ENCODE measurements around the gene SPRYD4. TPM values are rescaled to one million over a fixed set of nuclear protein-coding genes. Genes with fewer than 3 reads are reported as not detected.

SPRYD4 gene
- total RNA-seq (5.3 TPM), polyA plus RNA-seq (1 to 10 TPM in 3 of 4 donors, under 1 TPM in 1; 0.64 to 2.0 (median 1.5) TPM)

DNA sequence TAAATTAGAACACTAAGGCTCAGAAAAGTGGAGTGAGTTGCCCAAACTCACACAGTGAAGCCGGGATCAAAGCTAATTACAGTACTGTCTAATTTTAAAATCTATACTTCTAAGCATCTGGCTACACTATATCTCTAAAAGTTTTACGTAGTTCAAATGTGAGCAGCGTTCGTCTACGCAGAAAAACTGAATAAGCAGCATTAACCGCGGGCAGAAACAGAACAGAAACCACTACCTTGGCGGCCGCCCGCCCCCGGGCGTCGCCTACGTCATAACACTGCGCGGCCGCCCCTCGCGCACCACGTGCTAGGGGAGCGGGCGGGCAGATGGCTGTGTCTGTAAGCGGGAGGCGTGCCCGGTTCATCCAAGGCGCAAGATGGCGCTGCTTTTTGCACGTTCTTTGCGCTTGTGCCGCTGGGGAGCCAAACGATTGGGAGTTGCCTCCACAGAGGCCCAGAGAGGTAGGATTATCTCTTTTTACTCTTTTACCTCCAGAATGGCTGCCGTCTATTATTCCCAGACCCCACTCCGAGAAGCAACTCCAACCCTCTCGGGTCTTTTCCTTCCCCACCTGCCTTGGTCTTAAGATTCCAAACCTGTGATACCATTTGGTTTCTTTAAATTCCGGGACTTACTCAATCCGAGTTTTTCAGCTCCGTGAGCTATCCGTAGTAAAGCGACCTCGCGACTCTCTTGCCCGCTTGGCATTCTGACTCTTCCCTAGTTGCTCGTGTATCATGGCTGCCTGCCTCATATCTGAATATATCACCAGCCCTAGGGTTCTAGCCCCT lies at the start of gene SPRYD4:
TSS of gene SPRYD4 (plus strand) at position 363 of the 791 bp plus-strand sequence. CDS start at position 377, 14 bp downstream.
- H3K4me3 ChIP-seq (ENCODE audit: low read depth, low read length): peak within 1 kb of the TSS; percentile 100
- peak within 1 kb of the TSS; percentile 98 to 99 (median 99) for H3K27ac Mint-ChIP-seq
- peaks cover 10 to 43% (median 24%) of the 10 kb centered on the region in 4 donors for H3K4me1 Mint-ChIP-seq

GRCh38 chr12:56420411-56420810 lies 48.0 kb upstream of the SPRYD4 start:
- Histone ChIP-seq H3K27me3 (ENCODE audit: control insufficient read depth, insufficient read depth, low read length) (no peaks in the 10 kb centered on the region), H3K4me1 (ENCODE audit: control insufficient read depth, insufficient read depth, low read length, poor library complexity, severe bottlenecking) (peaks cover 5% of the 10 kb centered on the region), H3K4me3 (ENCODE audit: low read depth, low read length) (no peak overlapping the region), H3K9me3 (ENCODE audit: control insufficient read depth in 2 of 2, low read length in 2 of 2) (no peaks in the 10 kb centered on the region), H3K27ac (ENCODE audit: insufficient read depth, low read length, poor library complexity, severe bottlenecking) (no peak overlapping the region), H3K36me3 (ENCODE audit: control insufficient read depth, insufficient read depth, low read length) (peaks cover 30% of the 10 kb centered on the region)
- no peak for ATAC-seq (ENCODE audit: low read depth in 2 of 2)
- no peak overlapping the region for H3K27ac Mint-ChIP-seq
- no peak for DNase-seq
- no peak overlapping the region for H3K4me3 Mint-ChIP-seq
- peaks cover 27% of the 10 kb centered on the region for H3K36me3 Mint-ChIP-seq
- H3K9me3 Mint-ChIP-seq: no peaks in the 10 kb centered on the region
- H3K27me3 Mint-ChIP-seq: no peaks in the 10 kb centered on the region
- peaks cover 4 to 9% (median 5%) of the 10 kb centered on the region in 4 donors for H3K4me1 Mint-ChIP-seq

More for the DNA sequence above, at the start of gene SPRYD4:
- Mint-ChIP-seq H3K27me3 (no peaks in the 10 kb centered on the region), H3K9me3 (no peaks in the 10 kb centered on the region), H3K36me3 (peaks cover 7% of the 10 kb centered on the region), H3K4me3 (peak within 1 kb of the TSS; percentile 95 to 99 (median 97))
- peak; percentile 97 for ATAC-seq (ENCODE audit: low read depth in 2 of 2)
- peak; percentile 92 to 97 (median 95) for DNase-seq
- Histone ChIP-seq H3K9me3 (ENCODE audit: control insufficient read depth in 2 of 2, low read length in 2 of 2) (no peaks in the 10 kb centered on the region), H3K27me3 (ENCODE audit: control insufficient read depth, insufficient read depth, low read length) (no peaks in the 10 kb centered on the region), H3K4me1 (ENCODE audit: control insufficient read depth, insufficient read depth, low read length, poor library complexity, severe bottlenecking) (peaks cover 28% of the 10 kb centered on the region), H3K27ac (ENCODE audit: insufficient read depth, low read length, poor library complexity, severe bottlenecking) (peak within 1 kb of the TSS; percentile 95), H3K36me3 (ENCODE audit: control insufficient read depth, insufficient read depth, low read length) (peaks cover 4% of the 10 kb centered on the region)

- Mint-ChIP-seq H3K27me3 (no peaks in the 10 kb centered on the region), H3K27ac (peak overlapping the region; percentile 12 to 78 (median 26)), H3K4me1 (peaks cover 4 to 9% (median 5%) of the 10 kb centered on the region in 4 donors), H3K36me3 (peaks cover 23% of the 10 kb centered on the region), H3K9me3 (no peaks in the 10 kb centered on the region), H3K4me3 (no peak overlapping the region)
- ATAC-seq (ENCODE audit: low read depth in 2 of 2): peak; percentile 47 to 50
- Histone ChIP-seq H3K4me1 (ENCODE audit: control insufficient read depth, insufficient read depth, low read length, poor library complexity, severe bottlenecking) (peaks cover 6% of the 10 kb centered on the region), H3K27ac (ENCODE audit: insufficient read depth, low read length, poor library complexity, severe bottlenecking) (no peak overlapping the region), H3K36me3 (ENCODE audit: control insufficient read depth, insufficient read depth, low read length) (peaks cover 31% of the 10 kb centered on the region), H3K27me3 (ENCODE audit: control insufficient read depth, insufficient read depth, low read length) (no peaks in the 10 kb centered on the region), H3K4me3 (ENCODE audit: low read depth, low read length) (no peak overlapping the region), H3K9me3 (ENCODE audit: control insufficient read depth in 2 of 2, low read length in 2 of 2) (no peaks in the 10 kb centered on the region)
- peak in 1 of 3 donors; percentile 14 for DNase-seq
Measured at GRCh38 chr12:56425193-56425592, 43.2 kb upstream of the SPRYD4 start.

- H3K4me1 Mint-ChIP-seq: peaks cover 4 to 9% (median 5%) of the 10 kb centered on the region in 4 donors
- peaks cover 6% of the 10 kb centered on the region for H3K4me1 ChIP-seq (ENCODE audit: control insufficient read depth, insufficient read depth, low read length, poor library complexity, severe bottlenecking)
- no peaks in the 10 kb centered on the region for H3K9me3 Mint-ChIP-seq
- ATAC-seq (ENCODE audit: low read depth in 2 of 2) (no peak), DNase-seq (no peak)
- no peaks in the 10 kb centered on the region for H3K9me3 ChIP-seq (ENCODE audit: control insufficient read depth in 2 of 2, low read length in 2 of 2)
- H3K36me3 Mint-ChIP-seq: peaks cover 16% of the 10 kb centered on the region
- H3K4me3 ChIP-seq (ENCODE audit: low read depth, low read length): no peak overlapping the region
- H3K27me3 ChIP-seq (ENCODE audit: control insufficient read depth, insufficient read depth, low read length): no peaks in the 10 kb centered on the region
- no peak overlapping the region for H3K27ac ChIP-seq (ENCODE audit: insufficient read depth, low read length, poor library complexity, severe bottlenecking)
- peaks cover 31% of the 10 kb centered on the region for H3K36me3 ChIP-seq (ENCODE audit: control insufficient read depth, insufficient read depth, low read length)
- H3K27me3 Mint-ChIP-seq: no peaks in the 10 kb centered on the region
- no peak overlapping the region for H3K4me3 Mint-ChIP-seq
- H3K27ac Mint-ChIP-seq: no peak overlapping the region
Measured at GRCh38 chr12:56425940-56426438, 42.4 kb upstream of the SPRYD4 start.

DNA sequence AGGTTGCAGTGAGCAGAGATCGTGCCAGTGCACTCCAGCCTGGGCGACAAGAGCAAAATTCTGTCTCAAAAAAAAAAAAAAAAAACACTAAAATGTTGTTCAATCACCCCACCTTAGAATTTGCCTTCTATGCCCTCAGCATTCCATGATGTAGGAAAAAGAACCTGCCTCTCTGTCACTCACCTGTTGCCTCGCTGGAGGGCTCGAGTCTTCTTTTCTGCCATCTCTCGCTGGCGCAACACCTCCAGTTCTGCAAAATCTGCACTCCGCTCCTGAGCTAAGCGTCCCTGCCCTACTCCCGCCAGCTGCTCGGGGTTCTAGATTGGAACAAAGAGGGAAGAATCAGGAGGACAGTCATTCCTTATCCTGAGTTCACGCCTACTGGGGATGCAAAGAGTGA lies 37.1 kb upstream of the SPRYD4 start:
- Mint-ChIP-seq H3K27me3 (no peaks in the 10 kb centered on the region), H3K9me3 (no peaks in the 10 kb centered on the region), H3K36me3 (peaks cover 7% of the 10 kb centered on the region), H3K4me3 (no peak overlapping the region), H3K27ac (peak overlapping the region in 1 of 3 donors; percentile 75), H3K4me1 (peaks cover 0 to 5% (median 0%) of the 10 kb centered on the region in 4 donors)
- no peak overlapping the region for H3K4me3 ChIP-seq (ENCODE audit: low read depth, low read length)
- no peak overlapping the region for H3K27ac ChIP-seq (ENCODE audit: insufficient read depth, low read length, poor library complexity, severe bottlenecking)
- ATAC-seq (ENCODE audit: low read depth in 2 of 2) (no peak), DNase-seq (no peak)
- no peaks in the 10 kb centered on the region for H3K4me1 ChIP-seq (ENCODE audit: control insufficient read depth, insufficient read depth, low read length, poor library complexity, severe bottlenecking)
- no peaks in the 10 kb centered on the region for H3K27me3 ChIP-seq (ENCODE audit: control insufficient read depth, insufficient read depth, low read length)
- no peaks in the 10 kb centered on the region for H3K9me3 ChIP-seq (ENCODE audit: control insufficient read depth in 2 of 2, low read length in 2 of 2)
- peaks cover 15% of the 10 kb centered on the region for H3K36me3 ChIP-seq (ENCODE audit: control insufficient read depth, insufficient read depth, low read length)

- Histone ChIP-seq H3K9me3 (ENCODE audit: control insufficient read depth in 2 of 2, low read length in 2 of 2) (no peaks in the 10 kb centered on the region), H3K4me1 (ENCODE audit: control insufficient read depth, insufficient read depth, low read length, poor library complexity, severe bottlenecking) (no peaks in the 10 kb centered on the region), H3K4me3 (ENCODE audit: low read depth, low read length) (no peak overlapping the region), H3K27me3 (ENCODE audit: control insufficient read depth, insufficient read depth, low read length) (no peaks in the 10 kb centered on the region), H3K27ac (ENCODE audit: insufficient read depth, low read length, poor library complexity, severe bottlenecking) (no peak overlapping the region), H3K36me3 (ENCODE audit: control insufficient read depth, insufficient read depth, low read length) (peaks cover 15% of the 10 kb centered on the region)
- Mint-ChIP-seq H3K27me3 (no peaks in the 10 kb centered on the region), H3K27ac (peak overlapping the region in 2 of 3 donors; percentile 25 to 75), H3K9me3 (no peaks in the 10 kb centered on the region), H3K4me3 (no peak overlapping the region), H3K36me3 (peaks cover 7% of the 10 kb centered on the region), H3K4me1 (peaks cover 0 to 5% (median 0%) of the 10 kb centered on the region in 4 donors)
- ATAC-seq (ENCODE audit: low read depth in 2 of 2) (no peak), DNase-seq (no peak)
Measured at GRCh38 chr12:56431850-56432249, 36.5 kb upstream of the SPRYD4 start.

GRCh38 chr12:56434828-56435227 lies 33.5 kb upstream of the SPRYD4 start:
- no peaks in the 10 kb centered on the region for H3K27me3 ChIP-seq (ENCODE audit: control insufficient read depth, insufficient read depth, low read length)
- H3K9me3 Mint-ChIP-seq: no peaks in the 10 kb centered on the region
- no peak overlapping the region for H3K4me3 ChIP-seq (ENCODE audit: low read depth, low read length)
- no peak overlapping the region for H3K27ac ChIP-seq (ENCODE audit: insufficient read depth, low read length, poor library complexity, severe bottlenecking)
- no peak for ATAC-seq (ENCODE audit: low read depth in 2 of 2)
- H3K9me3 ChIP-seq (ENCODE audit: control insufficient read depth in 2 of 2, low read length in 2 of 2): no peaks in the 10 kb centered on the region
- H3K4me1 Mint-ChIP-seq: peaks cover 0 to 5% (median 0%) of the 10 kb centered on the region in 4 donors
- H3K36me3 ChIP-seq (ENCODE audit: control insufficient read depth, insufficient read depth, low read length): peaks cover 6% of the 10 kb centered on the region
- no peak overlapping the region for H3K27ac Mint-ChIP-seq
- H3K4me3 Mint-ChIP-seq: no peak overlapping the region
- no peaks in the 10 kb centered on the region for H3K27me3 Mint-ChIP-seq
- H3K36me3 Mint-ChIP-seq: peaks cover 2% of the 10 kb centered on the region
- DNase-seq: no peak
- H3K4me1 ChIP-seq (ENCODE audit: control insufficient read depth, insufficient read depth, low read length, poor library complexity, severe bottlenecking): no peaks in the 10 kb centered on the region

All from CD4-positive, CD25-positive, alpha-beta regulatory T cell (primary cell).